Ovary (tissue), 9 donors: ENCODE measurements around the gene SGCA. TPM values are rescaled to one million over a fixed set of nuclear protein-coding genes. Genes with fewer than 3 reads are reported as not detected.
A peak's percentile ranks its signal among the peaks of the same experiment; 100 is the strongest.

Source experiments
- DNase-seq, 5 donors: peaks; one replicate each; pipeline ENCODE4 v3.0.0-alpha.2; 2019 to 2020
- H3K27ac ChIP-seq, 2 donors: fragments of 200-600 bp; one replicate each; pipeline versions ENCODE4 v1.5.1 to v1.8.0; 2019 to 2022
- H3K27me3 ChIP-seq: fragments of 200-600 bp; one replicate; pipeline ENCODE4 v1.8.0; 2022
- H3K36me3 ChIP-seq: fragments of 200-600 bp; sonication (generic); one replicate; pipeline ENCODE4 v1.5.1; 2019
- H3K4me1 ChIP-seq: one replicate; pipeline ENCODE4 v1.8.1; 2013; ENCODE audit warnings: mild to moderate bottlenecking, moderate library complexity; ENCODE audit not compliant: insufficient read depth
- H3K4me3 ChIP-seq: fragments of 200-600 bp; sonication (generic); one replicate; pipeline ENCODE4 v1.5.1; 2017
- H3K9me3 ChIP-seq, 2 donors: fragments of 200-600 bp in 1 of 2; sonication (generic) in 1 of 2; one replicate each; pipeline versions ENCODE4 v1.5.1 to v1.8.1; 2013 to 2019; ENCODE audit warnings: mild to moderate bottlenecking in 1 of 2, moderate library complexity in 1 of 2
- EP300 ChIP-seq: sonication (generic); formaldehyde crosslinking; IDR thresholded peaks from one replicate; pipeline ENCODE4 v1.6.1; 2017; ENCODE audit warnings: antibody characterized with exemption
- POLR2A ChIP-seq: fragments of 450-650 bp; IDR thresholded peaks from one replicate; pipeline ENCODE4 v1.6.1; 2017; ENCODE audit warnings: antibody characterized with exemption, mild to moderate bottlenecking, moderate library complexity
- WGBS, 3 donors: extraction: QIAGEN DNeasy Blood & Tissue Kit in 1 of 3; methylation state at CpG; one replicate each; pipeline versions ENCODE4 v1.1.5 to v1.1.7; 2013 to 2017; 5-methylcytosine and 5-hydroxymethylcytosine counted together
- intact Hi-C, 4 donors: fragments of 100-400 bp; cut with DNase I; formaldehyde crosslinking; loops; one replicate each; pipeline versions ENCODE4 v1.11.0 to v1.15.1; 2022 to 2023
- polyA plus RNA-seq, 2 donors: library from polyadenylated mRNA; stranded (reverse); fragments of 200-250 nt in 1 of 2; fragments of 350-450 nt in 1 of 2; fragmentation: Illumina TruSeq in 1 of 2; extraction: RNeasy Lipid Tissue Mini Kit (QIAGEN cat#74804) in 1 of 2; gene quantifications; one replicate each; pipeline ENCODE4 v1.2.3, GENCODE V29; 2013 to 2014
- total RNA-seq, 7 donors: library from RNA; depleted of rRNA in 2 of 7; stranded (reverse); fragments of >200 nt in 2 of 7; fragmentation: NEBNext Ultra II Directional in 3 of 7; extraction: Animal tissue kit (Norgen Biotek cat#: 25700) in 3 of 7; gene quantifications; one replicate each; pipeline versions ENCODE4 v1.1.0 to v1.2.4, GENCODE V29; 2016 to 2023
- TF ChIP-seq, protein P1 (sequence below), 3 donors: fragments of 450-650 bp in 2 of 3; fragments of 200-600 bp in 1 of 3; IDR thresholded peaks; one replicate each; pipeline versions ENCODE4 v1.5.1 to v1.8.0; 2016 to 2022; ENCODE audit warnings: antibody characterized with exemption in 3 of 3, mild to moderate bottlenecking in 1 of 3
- donor health status: DM: no; HTN: no; CAD: no; lungs with moderate emphysema.
- donor health status: DM: no; HTN: no; CAD: no.
- donor health status: Bipolar disorder and iron deficiency.
- donor health status: DM: yes; HTN: yes; CAD: no.
- donor health status: DM: no; HTN: no; CAD: no.
- donor health status: DM: yes; HTN: yes; CAD: no.

Gene SGCA
- total and polyA plus RNA-seq, 9 donors = 0.48 to 3.4 (median 2.2) TPM

DNA sequence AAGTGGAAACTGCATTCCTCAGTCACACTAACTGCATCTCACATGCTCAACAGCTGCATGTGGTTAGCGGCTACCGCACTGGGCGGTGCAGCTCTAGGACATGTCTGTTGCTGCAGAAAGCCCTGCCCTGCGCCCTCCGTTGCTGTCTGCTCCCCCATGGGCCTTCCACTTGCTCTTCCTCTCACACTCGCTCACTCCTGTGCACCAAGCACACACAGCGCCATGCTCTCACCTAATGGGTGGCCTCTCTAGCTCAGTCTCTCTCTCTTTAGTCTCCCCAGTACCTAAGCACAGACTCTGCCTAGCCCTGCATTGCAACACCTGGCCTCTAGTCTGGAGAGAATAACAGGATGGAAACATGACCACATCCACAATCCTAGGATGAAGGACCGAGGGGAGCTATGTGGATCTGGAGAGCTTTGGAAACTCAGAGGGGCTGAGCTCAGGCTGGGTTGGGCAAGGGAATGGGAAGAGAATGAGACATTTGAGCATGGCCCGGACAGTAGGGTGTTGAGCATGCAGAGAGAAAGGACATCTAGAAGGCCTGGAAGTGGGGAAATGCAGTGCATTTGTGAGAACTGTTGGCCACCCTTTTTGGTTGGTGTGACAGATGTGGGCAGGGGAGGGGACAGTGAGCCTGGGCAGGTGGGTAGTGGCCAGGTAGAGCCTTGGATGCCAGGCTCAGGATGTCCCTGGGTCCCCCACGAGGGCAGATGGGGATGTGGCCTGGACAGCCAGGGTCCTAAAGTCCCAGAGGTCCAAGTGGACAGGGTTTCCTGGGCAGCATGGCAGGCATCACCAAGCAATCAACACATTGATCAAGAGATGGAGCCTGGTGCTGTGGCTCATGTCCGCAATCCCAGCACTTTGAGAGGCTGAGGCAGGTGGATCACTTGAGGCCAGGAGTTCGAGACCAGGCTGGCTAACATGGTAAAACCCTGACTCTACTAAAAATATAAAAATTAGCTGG, 16.1 kb downstream of the SGCA start:
- WGBS, 3 donors = 49 to 65% (median 58%) methylated on average over 12 of the region's 12 CpGs
- TF ChIP-seq POLR2A (no peak), EP300 (no peak)
- TF ChIP-seq, protein P1, sequence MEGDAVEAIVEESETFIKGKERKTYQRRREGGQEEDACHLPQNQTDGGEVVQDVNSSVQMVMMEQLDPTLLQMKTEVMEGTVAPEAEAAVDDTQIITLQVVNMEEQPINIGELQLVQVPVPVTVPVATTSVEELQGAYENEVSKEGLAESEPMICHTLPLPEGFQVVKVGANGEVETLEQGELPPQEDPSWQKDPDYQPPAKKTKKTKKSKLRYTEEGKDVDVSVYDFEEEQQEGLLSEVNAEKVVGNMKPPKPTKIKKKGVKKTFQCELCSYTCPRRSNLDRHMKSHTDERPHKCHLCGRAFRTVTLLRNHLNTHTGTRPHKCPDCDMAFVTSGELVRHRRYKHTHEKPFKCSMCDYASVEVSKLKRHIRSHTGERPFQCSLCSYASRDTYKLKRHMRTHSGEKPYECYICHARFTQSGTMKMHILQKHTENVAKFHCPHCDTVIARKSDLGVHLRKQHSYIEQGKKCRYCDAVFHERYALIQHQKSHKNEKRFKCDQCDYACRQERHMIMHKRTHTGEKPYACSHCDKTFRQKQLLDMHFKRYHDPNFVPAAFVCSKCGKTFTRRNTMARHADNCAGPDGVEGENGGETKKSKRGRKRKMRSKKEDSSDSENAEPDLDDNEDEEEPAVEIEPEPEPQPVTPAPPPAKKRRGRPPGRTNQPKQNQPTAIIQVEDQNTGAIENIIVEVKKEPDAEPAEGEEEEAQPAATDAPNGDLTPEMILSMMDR (IDR thresholded peaks at IDR 0.05) = no peak
- peaks cover 12% of the 10 kb centered on the region for H3K4me1 ChIP-seq
- DNase-seq = no peak
- intact Hi-C loops = loop anchor here in 2 of 4 donors (2.0 kb wide), 2 partner anchors 15 to 29 kb away; no protein-coding TSS in a partner anchor
- H3K9me3 ChIP-seq = no peaks in the 10 kb centered on the region
- H3K4me3 ChIP-seq = no peak overlapping the region
- H3K36me3 ChIP-seq = no peaks in the 10 kb centered on the region
- H3K27ac ChIP-seq = no peak overlapping the region
- no peaks in the 10 kb centered on the region for H3K27me3 ChIP-seq

DNA sequence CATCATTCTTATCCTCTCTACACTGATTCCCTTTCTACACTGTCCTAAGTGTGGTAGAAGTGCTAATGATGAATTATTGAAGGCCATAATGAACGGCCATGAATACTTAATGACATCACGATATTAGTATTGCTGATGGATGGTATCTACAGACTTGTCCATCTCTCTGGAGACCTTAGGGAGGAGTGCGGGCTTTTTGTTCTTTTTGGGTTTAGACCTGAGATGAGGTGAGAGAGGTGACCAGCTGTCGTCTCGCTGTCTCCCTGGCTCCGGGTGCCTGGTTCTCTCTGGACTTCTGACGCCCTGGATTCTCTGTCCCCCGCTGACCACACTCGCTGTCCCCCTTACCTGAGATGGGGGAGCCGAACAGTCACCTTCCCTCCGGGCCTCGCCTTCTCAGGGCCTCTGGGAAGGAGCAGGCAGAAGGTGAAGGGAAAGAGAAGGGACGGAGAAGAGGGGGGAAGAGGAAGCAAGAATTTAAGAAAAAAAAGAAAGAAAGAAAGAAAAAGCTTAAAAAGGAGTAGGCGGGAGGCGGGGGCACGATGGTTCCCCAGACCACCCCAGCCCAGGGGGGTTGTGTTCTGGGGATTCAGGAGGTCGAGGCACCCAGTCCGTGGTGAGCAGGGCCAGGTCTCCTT, 17.1 kb downstream of the SGCA start:
- no peak for DNase-seq
- Histone ChIP-seq H3K9me3 (no peaks in the 10 kb centered on the region), H3K27ac (peak overlapping the region; percentile 52 to 57), H3K36me3 (no peaks in the 10 kb centered on the region), H3K4me3 (no peak overlapping the region), H3K4me1 (peaks cover 4% of the 10 kb centered on the region), H3K27me3 (no peaks in the 10 kb centered on the region)
- intact Hi-C loops = loop anchor here in 2 of 4 donors (2.0 kb wide), 2 partner anchors 14 to 30 kb away; no protein-coding TSS in a partner anchor
- TF ChIP-seq, protein P1 (IDR thresholded peaks at IDR 0.05) = no peak
- TF ChIP-seq EP300 = no peak
- no peak for TF ChIP-seq POLR2A
- 51 to 62% (median 57%) methylated on average over 18 of the region's 18 CpGs for WGBS, 3 donors

DNA sequence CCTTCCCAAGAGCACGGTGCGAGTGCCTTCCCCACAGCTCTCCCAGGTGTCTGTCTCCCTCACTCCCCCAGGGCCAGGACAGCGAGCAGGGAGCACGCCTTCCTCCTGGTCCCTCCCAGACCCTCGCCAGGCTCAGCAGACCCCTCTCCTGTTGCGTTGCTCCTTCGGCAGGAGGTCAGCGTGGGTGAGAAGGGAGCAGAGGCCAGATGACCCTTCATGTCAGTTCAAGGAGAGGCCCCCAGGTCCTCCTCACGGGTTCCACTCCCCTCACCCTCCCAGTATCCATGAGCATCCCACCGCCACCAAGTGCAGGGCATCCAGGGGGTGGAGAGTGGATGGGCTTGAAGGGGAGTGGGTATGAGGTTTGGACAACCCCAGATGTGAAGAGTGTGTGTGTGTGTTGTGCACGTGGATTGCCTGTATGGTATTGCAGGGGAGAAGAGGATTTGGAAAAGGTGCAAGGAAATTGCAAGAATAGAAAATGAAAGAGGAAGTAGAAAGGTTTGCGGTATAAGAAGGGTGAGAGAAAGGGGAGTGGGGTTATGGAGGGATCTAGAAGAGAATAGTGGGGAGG, 17.7 kb downstream of the SGCA start:
- H3K9me3 ChIP-seq = no peaks in the 10 kb centered on the region
- no peaks in the 10 kb centered on the region for H3K36me3 ChIP-seq
- H3K27me3 ChIP-seq = no peaks in the 10 kb centered on the region
- TF ChIP-seq POLR2A (no peak), EP300 (no peak)
- TF ChIP-seq, protein P1 (IDR thresholded peaks at IDR 0.05) = no peak
- H3K4me1 ChIP-seq = peaks cover 2% of the 10 kb centered on the region
- H3K4me3 ChIP-seq = no peak overlapping the region
- H3K27ac ChIP-seq = peak overlapping the region; percentile 52 to 57
- no peak for DNase-seq
- intact Hi-C loops = loop anchor here in 2 of 4 donors (2.0 kb wide), 2 partner anchors 13 to 31 kb away; no protein-coding TSS in a partner anchor
- WGBS, 3 donors = 25 to 29% (median 27%) methylated on average over 12 of the region's 12 CpGs

DNA sequence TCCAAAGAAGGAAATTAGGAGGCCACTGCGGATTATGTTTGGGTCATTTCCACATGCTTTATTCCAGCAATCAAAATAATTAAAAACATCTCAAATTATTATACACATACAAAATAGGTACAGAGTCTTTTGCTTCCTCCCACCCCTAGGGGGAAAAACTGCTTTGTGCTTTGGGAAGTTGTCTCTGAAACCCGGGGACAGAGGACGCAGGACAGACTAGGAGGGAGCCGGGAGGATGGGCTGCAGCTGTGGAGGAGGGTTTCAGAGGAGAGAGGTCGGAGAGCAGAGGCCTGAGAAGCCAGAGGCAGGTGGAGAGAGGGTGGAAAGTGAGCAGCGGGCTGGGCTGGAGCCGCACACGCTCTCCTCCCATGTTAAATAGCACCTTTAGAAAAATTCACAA, 18.3 kb downstream of the SGCA start:
- Histone ChIP-seq H3K9me3 (no peaks in the 10 kb centered on the region), H3K36me3 (no peaks in the 10 kb centered on the region), H3K4me3 (no peak overlapping the region), H3K27ac (peak overlapping the region; percentile 52 to 55), H3K27me3 (no peaks in the 10 kb centered on the region), H3K4me1 (peaks cover 2% of the 10 kb centered on the region)
- TF ChIP-seq, protein P1 (IDR thresholded peaks at IDR 0.05) = peak in 1 of 3 donors; percentile 33
- no peak for TF ChIP-seq POLR2A
- DNase-seq = no peak
- 17 to 20% (median 20%) methylated on average over 8 of the region's 8 CpGs for WGBS, 3 donors
- intact Hi-C loops = loop anchor here in 1 of 4 donors (2.0 kb wide), 1 partner anchor 15 kb away; no protein-coding TSS in a partner anchor
